NT2/D1 (cell line): Measurements from ENCODE around the gene PLCG2.

ENCODE experiments used
- YY1 ChIP-seq: IDR thresholded peaks from 2 replicates; pipeline ENCODE4 v1.6.1; 2011; ENCODE audit not compliant: insufficient read length, insufficient read depth
- ZNF274 ChIP-seq: IDR thresholded peaks from 2 replicates; pipeline ENCODE4 v1.6.1; 2011; ENCODE audit warnings: mild to moderate bottlenecking, low read depth, low read length

DNA sequence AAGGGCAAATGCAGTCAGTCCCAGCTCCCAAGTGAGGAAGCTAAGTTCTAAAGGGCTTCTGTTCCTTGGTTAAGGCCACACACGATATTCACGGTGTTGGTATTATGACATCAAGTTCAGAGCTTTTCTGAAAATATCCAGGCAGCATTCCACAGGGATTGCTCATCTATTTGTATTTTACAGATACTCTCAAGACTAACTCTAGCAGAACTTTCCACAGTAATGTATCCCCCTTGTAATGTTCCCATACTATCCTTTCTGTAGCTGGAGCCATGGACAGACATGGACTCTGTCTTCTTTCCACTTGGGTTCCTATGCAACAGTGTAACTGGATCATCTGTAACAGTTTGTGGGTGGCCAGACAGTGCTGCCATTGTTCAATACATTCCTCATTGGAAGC lies 218.6 kb downstream of the PLCG2 start:
- TF ChIP-seq ZNF274 (no peak), YY1 (no peak)
